T-helper 17 cell (primary cell): Measurements from ENCODE around the gene ASIC2. TPM values are rescaled to one million over a fixed set of nuclear protein-coding genes. Genes with fewer than 3 reads are reported as not detected.

Experiments
- ATAC-seq: fragments of 150-1000 bp; cut with Tn5 transposase; 2 replicates; pipeline ENCODE4 v1.10.0; 2021; ENCODE audit warnings: mild to moderate bottlenecking, moderate library complexity
- DNase-seq, 3 donors: peaks; one replicate each; pipeline versions ENCODE4 v3.0.0 to v3.0.0-alpha.2; 2020 to 2021
- H3K9me3 ChIP-seq: one replicate; pipeline ENCODE4 v1.7.0; 2013; ENCODE audit warnings: low read length, mild to moderate bottlenecking; ENCODE audit not compliant: control insufficient read depth, poor library complexity, severe bottlenecking
- H3K27ac Mint-ChIP-seq: one replicate; pipeline ENCODE4 v1.8.0; 2022; ENCODE audit warnings: mild to moderate bottlenecking, moderate library complexity, mixed read lengths
- H3K27me3 Mint-ChIP-seq: one replicate; pipeline ENCODE4 v1.8.0; 2022; ENCODE audit warnings: mixed read lengths
- H3K36me3 Mint-ChIP-seq: one replicate; pipeline ENCODE4 v1.8.0; 2022; ENCODE audit warnings: low read depth, mixed read lengths
- H3K4me1 Mint-ChIP-seq: one replicate; pipeline ENCODE4 v1.8.0; 2022; ENCODE audit warnings: mild to moderate bottlenecking, mixed read lengths
- H3K4me3 Mint-ChIP-seq: one replicate; pipeline ENCODE4 v1.8.0; 2022; ENCODE audit warnings: mild to moderate bottlenecking, moderate library complexity, mixed read lengths
- total RNA-seq, 4 donors: library from RNA in 2 of 4; stranded (reverse) in 2 of 4; gene quantifications; one replicate each; pipeline ENCODE4 v1.2.3 and lab custom pipeline; 2022 to 2026

ASIC2 gene
- total RNA-seq, 2 donors from 2014 or later: not detected

- peaks cover 56% of the 10 kb centered on the region for H3K27me3 Mint-ChIP-seq
- no peaks in the 10 kb centered on the region for H3K36me3 Mint-ChIP-seq
- H3K9me3 ChIP-seq: no peaks in the 10 kb centered on the region
- H3K27ac Mint-ChIP-seq: no peak overlapping the region
- no peak for ATAC-seq
- H3K4me3 Mint-ChIP-seq: no peak overlapping the region
- H3K4me1 Mint-ChIP-seq: no peaks in the 10 kb centered on the region
- no peak for DNase-seq
These were observed 150.3 kb downstream of the ASIC2 start for GRCh38 chr17:33142705-33143299.

- Mint-ChIP-seq H3K27me3 (peaks cover 62% of the 10 kb centered on the region), H3K36me3 (no peaks in the 10 kb centered on the region), H3K27ac (no peak overlapping the region), H3K4me3 (no peak overlapping the region), H3K4me1 (no peaks in the 10 kb centered on the region)
- no peaks in the 10 kb centered on the region for H3K9me3 ChIP-seq
- ATAC-seq: no peak
- no peak for DNase-seq
These were observed 152.5 kb downstream of the ASIC2 start for GRCh38 chr17:33140413-33141099.

GRCh38 chr17:33138627-33139026 is 154.5 kb downstream of the ASIC2 start:
- ATAC-seq: no peak
- no peak for DNase-seq
- Mint-ChIP-seq H3K4me1 (peaks cover 2% of the 10 kb centered on the region), H3K27ac (no peak overlapping the region), H3K27me3 (peaks cover 64% of the 10 kb centered on the region), H3K4me3 (no peak overlapping the region), H3K36me3 (no peaks in the 10 kb centered on the region)
- no peaks in the 10 kb centered on the region for H3K9me3 ChIP-seq

GRCh38 chr17:33137426-33137825 is 155.7 kb downstream of the ASIC2 start:
- no peak for ATAC-seq
- Mint-ChIP-seq H3K4me1 (peaks cover 5% of the 10 kb centered on the region), H3K27me3 (peaks cover 76% of the 10 kb centered on the region), H3K27ac (no peak overlapping the region), H3K36me3 (no peaks in the 10 kb centered on the region), H3K4me3 (no peak overlapping the region)
- no peaks in the 10 kb centered on the region for H3K9me3 ChIP-seq
- no peak for DNase-seq

- H3K9me3 ChIP-seq: no peaks in the 10 kb centered on the region
- Mint-ChIP-seq H3K27ac (no peak overlapping the region), H3K4me1 (peaks cover 5% of the 10 kb centered on the region), H3K36me3 (no peaks in the 10 kb centered on the region), H3K27me3 (peaks cover 92% of the 10 kb centered on the region), H3K4me3 (no peak overlapping the region)
- ATAC-seq: no peak
- DNase-seq: no peak
These were observed 157.4 kb downstream of the ASIC2 start for GRCh38 chr17:33135691-33136090.

GRCh38 chr17:33131620-33132019 is 161.5 kb downstream of the ASIC2 start:
- Mint-ChIP-seq H3K27me3 (peaks cover 77% of the 10 kb centered on the region), H3K4me1 (peaks cover 5% of the 10 kb centered on the region), H3K27ac (no peak overlapping the region), H3K36me3 (no peaks in the 10 kb centered on the region), H3K4me3 (no peak overlapping the region)
- DNase-seq: no peak
- no peaks in the 10 kb centered on the region for H3K9me3 ChIP-seq
- ATAC-seq: no peak

- no peak for ATAC-seq
- H3K36me3 Mint-ChIP-seq: no peaks in the 10 kb centered on the region
- no peaks in the 10 kb centered on the region for H3K4me1 Mint-ChIP-seq
- H3K27ac Mint-ChIP-seq: no peak overlapping the region
- no peak for DNase-seq
- H3K9me3 ChIP-seq: no peaks in the 10 kb centered on the region
- peaks cover 73% of the 10 kb centered on the region for H3K27me3 Mint-ChIP-seq
- no peak overlapping the region for H3K4me3 Mint-ChIP-seq
These were observed 165.4 kb downstream of the ASIC2 start for GRCh38 chr17:33127706-33128105.

GRCh38 chr17:33126086-33126485 is 167.0 kb downstream of the ASIC2 start:
- H3K27ac Mint-ChIP-seq: no peak overlapping the region
- H3K4me3 Mint-ChIP-seq: no peak overlapping the region
- H3K4me1 Mint-ChIP-seq: no peaks in the 10 kb centered on the region
- no peak for DNase-seq
- peaks cover 71% of the 10 kb centered on the region for H3K27me3 Mint-ChIP-seq
- ATAC-seq: no peak
- H3K36me3 Mint-ChIP-seq: no peaks in the 10 kb centered on the region
- H3K9me3 ChIP-seq: no peaks in the 10 kb centered on the region

GRCh38 chr17:33125552-33125950 is 167.5 kb downstream of the ASIC2 start:
- H3K4me1 Mint-ChIP-seq: no peaks in the 10 kb centered on the region
- no peak overlapping the region for H3K4me3 Mint-ChIP-seq
- no peaks in the 10 kb centered on the region for H3K36me3 Mint-ChIP-seq
- DNase-seq: no peak
- no peak overlapping the region for H3K27ac Mint-ChIP-seq
- H3K27me3 Mint-ChIP-seq: peaks cover 71% of the 10 kb centered on the region
- no peaks in the 10 kb centered on the region for H3K9me3 ChIP-seq
- ATAC-seq: no peak

- no peak for ATAC-seq
- H3K36me3 Mint-ChIP-seq: no peaks in the 10 kb centered on the region
- peaks cover 71% of the 10 kb centered on the region for H3K27me3 Mint-ChIP-seq
- H3K27ac Mint-ChIP-seq: no peak overlapping the region
- DNase-seq: no peak
- no peak overlapping the region for H3K4me3 Mint-ChIP-seq
- no peaks in the 10 kb centered on the region for H3K4me1 Mint-ChIP-seq
- H3K9me3 ChIP-seq: no peaks in the 10 kb centered on the region
These were observed 168.1 kb downstream of the ASIC2 start for GRCh38 chr17:33124871-33125551.

- Mint-ChIP-seq H3K36me3 (no peaks in the 10 kb centered on the region), H3K4me3 (no peak overlapping the region), H3K27ac (no peak overlapping the region), H3K4me1 (no peaks in the 10 kb centered on the region), H3K27me3 (peaks cover 66% of the 10 kb centered on the region)
- DNase-seq (no peak), ATAC-seq (no peak)
- H3K9me3 ChIP-seq: no peaks in the 10 kb centered on the region
These were observed 168.9 kb downstream of the ASIC2 start for GRCh38 chr17:33124185-33124584.

GRCh38 chr17:33121756-33122155 is 171.3 kb downstream of the ASIC2 start:
- Mint-ChIP-seq H3K4me3 (no peak overlapping the region), H3K36me3 (no peaks in the 10 kb centered on the region), H3K4me1 (no peaks in the 10 kb centered on the region), H3K27me3 (peaks cover 63% of the 10 kb centered on the region), H3K27ac (no peak overlapping the region)
- H3K9me3 ChIP-seq: no peaks in the 10 kb centered on the region
- ATAC-seq (no peak), DNase-seq (no peak)

- DNase-seq: no peak
- Mint-ChIP-seq H3K4me3 (no peak overlapping the region), H3K27ac (no peak overlapping the region), H3K36me3 (no peaks in the 10 kb centered on the region), H3K27me3 (peaks cover 63% of the 10 kb centered on the region), H3K4me1 (no peaks in the 10 kb centered on the region)
- no peaks in the 10 kb centered on the region for H3K9me3 ChIP-seq
- ATAC-seq: no peak
These were observed 171.8 kb downstream of the ASIC2 start for GRCh38 chr17:33121272-33121671.

GRCh38 chr17:33120103-33120502 is 173.0 kb downstream of the ASIC2 start:
- Mint-ChIP-seq H3K4me1 (no peaks in the 10 kb centered on the region), H3K27ac (no peak overlapping the region), H3K27me3 (peaks cover 63% of the 10 kb centered on the region), H3K36me3 (no peaks in the 10 kb centered on the region), H3K4me3 (no peak overlapping the region)
- no peak for DNase-seq
- H3K9me3 ChIP-seq: no peaks in the 10 kb centered on the region
- ATAC-seq: no peak
